ENCODE measurements around the gene RNH1.

DNA sequence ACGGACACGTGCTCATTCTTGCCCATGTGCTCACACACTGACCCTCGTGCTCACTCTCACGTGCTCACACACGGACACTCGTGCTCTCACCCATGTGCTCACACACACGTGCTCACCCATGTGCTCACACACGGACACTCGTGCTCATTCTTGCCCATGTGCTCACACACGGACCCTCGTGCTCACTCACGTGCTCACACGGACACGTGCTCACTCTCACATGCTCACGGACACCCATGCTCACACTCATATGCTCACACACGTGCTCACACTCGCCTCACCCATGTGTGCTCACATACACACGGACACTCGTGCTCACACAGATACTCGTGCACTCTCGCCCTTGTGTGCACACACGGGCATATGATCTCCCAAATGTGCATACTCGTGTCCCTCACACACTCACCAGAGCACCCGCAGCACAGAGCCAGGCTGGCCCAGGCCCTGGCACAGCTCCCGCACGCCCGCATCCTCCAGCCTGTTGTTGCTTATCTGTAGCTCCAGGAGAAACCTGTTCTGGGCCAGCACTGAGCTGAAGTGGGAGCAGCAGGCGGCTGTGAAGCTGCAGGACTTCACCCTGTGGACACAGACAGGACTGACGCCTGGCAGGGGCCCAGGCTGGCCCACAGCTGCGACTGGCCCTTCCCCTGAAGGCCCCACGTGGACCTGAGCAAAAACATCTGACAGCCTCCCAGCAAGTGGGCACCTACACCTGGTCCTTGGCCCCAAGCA lies 9.3 kb downstream of the RNH1 start:
- no peak; the same call in 1 of the 2 replicates for TF ChIP-seq POLR2A (IDR thresholded peaks at IDR 0.05; ENCODE audit: low read depth, low read length)
- peak; percentile 36; the same call in 1 of the 2 replicates for TF ChIP-seq POLR2AphosphoS5 (IDR thresholded peaks at IDR 0.05; ENCODE audit: low read depth, low read length)
- no peak for TF ChIP-seq SPI1 (IDR thresholded peaks at IDR 0.05; ENCODE audit: low read depth, low read length)
